Activated CD8-positive, alpha-beta memory T cell treated with anti-CD3 and anti-CD28 coated beads, Interleukin-2, amount 50 U/mL, for 24 hours (primary cell): Measurements from ENCODE around the gene TMEM259.
"Not testable (repeated sequence)": the region's sequence is repeated elsewhere in the genome, so short reads cannot be mapped to it uniquely, and the experiment has no call there.

Experiments used
- DNase-seq: peaks from one replicate; pipeline ENCODE4 v3.0.0-alpha.2; 2020; ENCODE audit errors: extremely low read depth

Gene TMEM259

GRCh38 chr19:1040476-1041271, 19.8 kb upstream of the TMEM259 start:
- peak; percentile 78 for DNase-seq

GRCh38 chr19:1039646-1040475, 18.9 kb upstream of the TMEM259 start, which contains the start of gene ABCA7:
Gene ABCA7, plus strand, starts transcription at chr19:1040107. Its CDS starts 1,255 bp downstream, at chr19:1041362.
- DNase-seq = peak; percentile 98

GRCh38 chr19:1038978-1039645, 18.2 kb upstream of the TMEM259 start:
- DNase-seq = no peak

- DNase-seq = no peak
Measured at GRCh38 chr19:1037621-1038064, 16.7 kb upstream of the TMEM259 start.

GRCh38 chr19:1035998-1036621, 15.2 kb upstream of the TMEM259 start:
- no peak for DNase-seq

GRCh38 chr19:1032264-1032867, 11.4 kb upstream of the TMEM259 start:
- DNase-seq = no peak

GRCh38 chr19:1028062-1028926, 7.4 kb upstream of the TMEM259 start:
- DNase-seq = no peak

GRCh38 chr19:1027650-1028061, 6.7 kb upstream of the TMEM259 start:
- DNase-seq = no peak

- no peak for DNase-seq
Measured at GRCh38 chr19:1026783-1027649, 6.1 kb upstream of the TMEM259 start.

GRCh38 chr19:1025960-1026782, 5.2 kb upstream of the TMEM259 start, which contains the start of gene CNN2:
Gene CNN2, plus strand, starts transcription at chr19:1026608. Its CDS starts 54 bp downstream, at chr19:1026662.
- no peak for DNase-seq

GRCh38 chr19:1025080-1025479, 4.2 kb upstream of the TMEM259 start:
- DNase-seq = not testable (repeated sequence)

GRCh38 chr19:1023883-1024188, 2.9 kb upstream of the TMEM259 start:
- DNase-seq = not testable (repeated sequence)

- no peak for DNase-seq
Measured at GRCh38 chr19:1019980-1020867, 699 bp downstream of the TMEM259 start.

GRCh38 chr19:1019616-1019961, 1.3 kb downstream of the TMEM259 start:
- no peak for DNase-seq

- DNase-seq = no peak
Measured at GRCh38 chr19:1018932-1019615, 1.8 kb downstream of the TMEM259 start.

GRCh38 chr19:1018393-1018792, 2.5 kb downstream of the TMEM259 start:
- DNase-seq = no peak

- no peak for DNase-seq
Measured at GRCh38 chr19:1017906-1018305, 3.0 kb downstream of the TMEM259 start.
